Endothelial cell of umbilical vein (primary cell): ENCODE data around the gene PAK4. TPM values are rescaled to one million over a fixed set of nuclear protein-coding genes. Genes with fewer than 3 reads are reported as not detected.

ENCODE experiments used
- BruUV-seq: library from RNA; stranded (reverse); fragments of 400-500 nt; replicated peaks from 2 replicates; lab custom pipeline; 2021; lab: Mats Ljungman, UMichigan
- CTCF ChIA-PET: fragments of 300-600, 350-600 bp; sonication (Branson Sonifier 250); formaldehyde crosslinking; loops from one replicate; lab custom pipeline; 2021; ENCODE audit warnings: antibody characterized with exemption, inconsistent platforms; lab: Charles Lee
- POLR2A ChIA-PET: fragments of 300-600, 350-600 bp; sonication (Branson Sonifier 250); formaldehyde crosslinking; loops from one replicate; lab custom pipeline; 2021; ENCODE audit warnings: antibody characterized with exemption, inconsistent platforms; lab: Charles Lee
- DNase-seq: peaks from one replicate; pipeline ENCODE4 v3.0.0-alpha.2; 2011; ENCODE audit warnings: low read depth, low spot score
- FAIRE-seq: peaks from 2 replicates; lab custom pipeline; 2011; peaks lifted over from hg19 to GRCh38; lab: Jason Lieb, UNC
- H2AFZ ChIP-seq: 2 replicates; pipeline ENCODE4 v1.6.0; 2012; ENCODE audit warnings: low read depth, low read length, control low read depth, inconsistent platforms
- H3K27ac ChIP-seq: 2 replicates; pipeline ENCODE4 v1.5.1; 2011; ENCODE audit warnings: low read depth, mild to moderate bottlenecking, control low read depth, low read length, moderate library complexity; ENCODE audit not compliant: insufficient read depth
- H3K27me3 ChIP-seq, 2 experiments: 2 replicates each; pipeline versions ENCODE4 v1.6.0 to v1.6.1; 2011; ENCODE audit warnings: low read length in 2 of 2, mixed read lengths in 1 of 2; ENCODE audit not compliant: control insufficient read depth in 2 of 2, insufficient read depth in 2 of 2
- H3K36me3 ChIP-seq, 2 experiments: 2 replicates in 1 of 2; 3 replicates in 1 of 2; pipeline ENCODE4 v1.5.1; 2011; ENCODE audit warnings: low read length in 2 of 2, mild to moderate bottlenecking in 1 of 2, moderate library complexity in 1 of 2; ENCODE audit not compliant: control insufficient read depth in 2 of 2, insufficient read depth in 2 of 2; ENCODE audit errors: extremely low read depth in 1 of 2
- H3K4me1 ChIP-seq: 3 replicates; pipeline ENCODE4 v1.5.1; 2011; ENCODE audit warnings: mild to moderate bottlenecking, low read length; ENCODE audit not compliant: control insufficient read depth, insufficient read depth; ENCODE audit errors: extremely low read depth
- H3K4me2 ChIP-seq: 2 replicates; pipeline ENCODE4 v1.6.1; 2011; ENCODE audit warnings: low read length, control low read depth, mixed read lengths; ENCODE audit not compliant: insufficient read depth
- H3K4me3 ChIP-seq, 3 experiments: fragments of 200-600 bp in 1 of 3; sonication (generic), shearing (Covaris generic) in 1 of 3; replicated peaks in 1 of 3; 2 replicates each; pipeline ENCODE4 v1.5.1; 2011 to 2016; ENCODE audit warnings: control low read depth in 3 of 3, low read length in 3 of 3, mild to moderate bottlenecking in 2 of 3, inconsistent platforms in 1 of 3, low read depth in 1 of 3, moderate library complexity in 1 of 3; ENCODE audit not compliant: insufficient read depth in 1 of 3
- H3K79me2 ChIP-seq: 2 replicates; pipeline ENCODE4 v1.6.0; 2012; ENCODE audit warnings: low read length, inconsistent platforms; ENCODE audit not compliant: control insufficient read depth, insufficient read depth
- H3K9ac ChIP-seq: replicated peaks from 2 replicates; pipeline ENCODE3; 2011; ENCODE audit warnings: low read length, control low read depth; ENCODE audit not compliant: insufficient read depth; ENCODE audit errors: extremely low read depth
- H3K9me1 ChIP-seq: replicated peaks from 3 replicates; pipeline ENCODE4 v1.6.0; 2011; ENCODE audit warnings: mild to moderate bottlenecking, low read length; ENCODE audit not compliant: control insufficient read depth, insufficient read depth; ENCODE audit errors: extremely low read depth
- H3K9me3 ChIP-seq: replicated peaks from 2 replicates; pipeline ENCODE4 v1.5.1; 2012; ENCODE audit warnings: low read length, inconsistent platforms; ENCODE audit not compliant: control insufficient read depth, insufficient read depth
- H4K20me1 ChIP-seq: replicated peaks from 2 replicates; pipeline ENCODE3; 2011; ENCODE audit warnings: mild to moderate bottlenecking, low read length; ENCODE audit not compliant: control insufficient read depth, insufficient read depth; ENCODE audit errors: extremely low read depth
- CTCF ChIP-seq, 2 donors: IDR thresholded peaks; 1 replicate in 1 of 2; 2 replicates in 1 of 2; pipeline ENCODE4 v1.5.1; 2011; ENCODE audit warnings: low read length in 2 of 2, mild to moderate bottlenecking in 2 of 2, moderate library complexity in 2 of 2, control low read depth in 1 of 2, inconsistent platforms in 1 of 2, low read depth in 1 of 2; ENCODE audit not compliant: insufficient read depth in 1 of 2; ENCODE audit errors: extremely low read depth in 1 of 2
- EZH2 ChIP-seq: IDR thresholded peaks from 2 replicates; pipeline ENCODE4 v1.6.1; 2012; ENCODE audit warnings: borderline replicate concordance, low read depth, mild to moderate bottlenecking, moderate library complexity, low read length, inconsistent platforms; ENCODE audit not compliant: severe bottlenecking
- FOS ChIP-seq: IDR thresholded peaks from 2 replicates; pipeline ENCODE4 v1.6.1; 2011; ENCODE audit warnings: mild to moderate bottlenecking, low read length, moderate library complexity, borderline replicate concordance; ENCODE audit not compliant: insufficient read depth
- GATA2 ChIP-seq: IDR thresholded peaks from 2 replicates; pipeline ENCODE4 v1.7.0; 2011; ENCODE audit warnings: low read depth, mild to moderate bottlenecking, moderate library complexity, mixed read lengths, low read length; ENCODE audit not compliant: insufficient read length, insufficient read depth
- JUN ChIP-seq: IDR thresholded peaks from 2 replicates; pipeline ENCODE4 v1.6.1; 2011; ENCODE audit warnings: borderline replicate concordance, low read depth; ENCODE audit not compliant: insufficient read length, insufficient read depth
- MAX ChIP-seq: IDR thresholded peaks from 2 replicates; pipeline ENCODE4 v1.6.1; 2011; ENCODE audit not compliant: insufficient read depth, insufficient read length
- MYC ChIP-seq: IDR thresholded peaks from one replicate; pipeline ENCODE4 v1.6.1; 2011; ENCODE audit warnings: mild to moderate bottlenecking, low read depth, low read length
- POLR2A ChIP-seq: IDR thresholded peaks from 2 replicates; pipeline ENCODE4 v1.6.1; 2012; ENCODE audit warnings: low read depth, mild to moderate bottlenecking, control low read depth, low read length
- POLR2AphosphoS5 ChIP-seq: IDR thresholded peaks from 2 replicates; pipeline ENCODE4 v1.6.1; 2012; ENCODE audit warnings: low read depth, mild to moderate bottlenecking, control low read depth, low read length, moderate library complexity; ENCODE audit not compliant: insufficient read depth
- dilution Hi-C: fragments of 300-500 bp; cut with MboI; formaldehyde crosslinking; loops from one replicate; pipeline ENCODE4 v1.15.0; 2019; ENCODE audit warnings: low sequenced_read_pairs; ENCODE audit not compliant: extremely low pct_ligation_motif_present
- intact Hi-C: fragments of 100-400 bp; cut with micrococcal nuclease; formaldehyde crosslinking; loops from one replicate; pipeline ENCODE4 v1.10.0; 2022
- polyA plus RNA-seq, 4 experiments: library from polyadenylated mRNA; depleted of rRNA in 3 of 4; stranded (reverse) in 3 of 4; unstranded in 1 of 4; fragments of >200 nt; gene quantifications; 2 replicates each; pipeline versions ENCODE4 v1.2.1 to v1.2.3, GENCODE V29; 2011 to 2012; ENCODE audit warnings: missing spikeins in 1 of 4
- total RNA-seq: library from RNA; stranded (reverse); gene quantifications from 2 replicates; pipeline ENCODE4 v1.2.3, GENCODE V29; 2021

PAK4 gene
- total and polyA plus RNA-seq, 2 donors (not counting 3 experiments of a cell fraction or from before 2014, with no cell fraction given): 39.8 to 55.4 TPM

GRCh38 chr19:39082167-39082566, 43.4 kb upstream of the PAK4 start:
- no peak overlapping the region for H3K27ac ChIP-seq
- TF ChIP-seq MAX: no peak
- H3K9me3 ChIP-seq: no peaks in the 10 kb centered on the region
- dilution Hi-C loops (no loop called here), intact Hi-C loops (no loop called here)
- no peaks in the 10 kb centered on the region for H3K27me3 ChIP-seq
- H3K4me3 ChIP-seq: no peak overlapping the region
- no peak overlapping the region for H2AFZ ChIP-seq
- no peak overlapping the region for H3K4me2 ChIP-seq
- BruUV-seq: no TSS peak
- no peaks in the 10 kb centered on the region for H3K36me3 ChIP-seq
- CTCF ChIA-PET: interaction anchor here (1.7 to 1.9 kb wide), 3 partner anchors 9 to 120 kb away, joined by 5 to 8 read pairs (median 7); no protein-coding TSS in a partner anchor
- H3K4me1 ChIP-seq: peaks cover 19% of the 10 kb centered on the region
- no peaks in the 10 kb centered on the region for H3K79me2 ChIP-seq
- POLR2A ChIA-PET: no interaction called here
- H3K9ac ChIP-seq: no peak overlapping the region
- DNase-seq (no peak), FAIRE-seq (no peak)
- no peaks in the 10 kb centered on the region for H3K9me1 ChIP-seq
- H4K20me1 ChIP-seq: no peaks in the 10 kb centered on the region

- BruUV-seq: TSS peak; percentile 13
- FAIRE-seq: peak; percentile 72
- H3K79me2 ChIP-seq: no peaks in the 10 kb centered on the region
- intact Hi-C loops (loop anchor here (1.0 kb wide), 1 partner anchor 10 kb away; no protein-coding TSS in a partner anchor), dilution Hi-C loops (no loop called here)
- H3K4me2 ChIP-seq: peak overlapping the region; percentile 87
- no peaks in the 10 kb centered on the region for H4K20me1 ChIP-seq
- H3K4me3 ChIP-seq: peak overlapping the region in 1 of 3 experiments; percentile 24
- H3K9ac ChIP-seq: no peak overlapping the region
- peaks cover 19% of the 10 kb centered on the region for H3K4me1 ChIP-seq
- no peaks in the 10 kb centered on the region for H3K9me3 ChIP-seq
- H3K27me3 ChIP-seq: no peaks in the 10 kb centered on the region
- no peaks in the 10 kb centered on the region for H3K36me3 ChIP-seq
- CTCF ChIA-PET: interaction anchor here (1.0 to 1.9 kb wide), 6 partner anchors 9 to 121 kb away, joined by 3 to 8 read pairs (median 4); no protein-coding TSS in a partner anchor
- H3K9me1 ChIP-seq: no peaks in the 10 kb centered on the region
- TF ChIP-seq MYC (no peak), CTCF (IDR thresholded peaks at IDR 0.05; ENCODE audit: extremely low read depth in 1 of 2, insufficient read depth in 1 of 2, low read depth in 1 of 2, low read length in 2 of 2) (no peak), GATA2 (no peak), POLR2A (no peak), JUN (no peak), MAX (no peak), POLR2AphosphoS5 (no peak), EZH2 (no peak), FOS (no peak)
- no peak for DNase-seq
- H2AFZ ChIP-seq: peak overlapping the region; percentile 72
- POLR2A ChIA-PET: no interaction called here
- H3K27ac ChIP-seq: no peak overlapping the region
Measured at GRCh38 chr19:39082745-39083598, 42.6 kb upstream of the PAK4 start.
